H1 (cell line): ENCODE data around the gene CIPC. TPM values are rescaled to one million over a fixed set of nuclear protein-coding genes. Genes with fewer than 3 reads are reported as not detected.

Experiments used
- SAP30 ChIP-seq: fragments of 300-600 bp; sonication (generic); IDR thresholded peaks from 2 replicates; pipeline ENCODE4 v1.7.1; 2012; ENCODE audit warnings: low read length, moderate library complexity, mild to moderate bottlenecking, inconsistent platforms; ENCODE audit not compliant: insufficient read depth, insufficient replicate concordance
- TAF7 ChIP-seq: optimal IDR thresholded peaks from 2 replicates; pipeline ENCODE3; 2011; ENCODE audit warnings: low read depth, mild to moderate bottlenecking, inconsistent platforms, low read length, moderate library complexity, borderline replicate concordance
- polyA plus RNA-seq, 7 experiments: library from polyadenylated mRNA; depleted of rRNA in 3 of 7; stranded (reverse) in 5 of 7; unstranded in 2 of 7; fragments of >200 nt in 5 of 7; fragments of 200-250 nt in 2 of 7; gene quantifications; 1 replicate in 5 of 7; 2 replicates in 1 of 7; 4 replicates in 1 of 7; pipeline versions ENCODE4 v1.2.1 to v1.2.3, GENCODE V29; 2011 to 2013; ENCODE audit warnings: missing spikeins in 2 of 7, mixed read lengths in 2 of 7
- total RNA-seq: library from RNA; stranded (reverse); fragmentation: NEBNext Ultra II Directional; extraction: Animal tissue kit (Norgen Biotek cat#: 25700); gene quantifications from 2 replicates; pipeline ENCODE4 v1.2.1, GENCODE V29; 2021

Gene CIPC
- total and polyA plus RNA-seq, 2 of the 8 experiments (the other 6 are each of a cell fraction or from before 2014, with no cell fraction given), result 13.9 to 32.7 TPM

DNA sequence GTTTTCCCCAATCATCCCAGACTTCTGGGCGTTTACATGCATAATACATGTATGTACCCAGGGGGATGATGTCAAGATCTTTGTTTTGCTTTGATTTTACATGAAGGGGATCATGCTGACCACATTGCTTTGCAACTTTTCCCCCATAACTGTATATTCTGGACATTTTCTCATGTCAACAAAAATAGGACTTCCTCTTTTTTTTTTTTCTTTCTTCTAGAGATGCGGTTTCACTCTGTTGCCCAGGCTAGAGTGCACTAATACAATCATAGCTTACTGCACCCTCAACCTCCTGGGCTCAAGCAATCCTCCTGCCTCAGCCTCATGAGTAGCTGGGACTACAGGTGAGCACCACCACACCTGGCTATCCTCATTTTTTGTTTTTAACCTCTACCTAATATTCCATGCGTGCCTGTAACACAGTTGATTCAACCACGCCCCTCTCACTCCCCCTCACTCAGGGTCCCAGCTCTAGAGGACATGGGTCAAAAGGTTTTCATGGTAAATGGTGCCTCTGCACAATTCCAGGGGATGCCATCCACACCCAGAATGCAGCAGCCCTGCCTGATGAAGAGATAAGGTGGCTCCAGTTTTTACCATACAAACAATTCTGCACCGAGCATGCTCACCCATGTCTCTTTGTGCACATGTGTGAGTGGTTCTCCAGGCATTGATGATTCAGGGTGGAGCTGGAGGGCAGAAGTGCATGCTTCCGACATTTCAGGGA is 32.0 kb upstream of the CIPC start (continued):
- TF ChIP-seq TAF7 (no peak), SAP30 (no peak)
